Measurements from ENCODE around the gene SLC16A14. TPM values are rescaled to one million over a fixed set of nuclear protein-coding genes. Genes with fewer than 3 reads are reported as not detected.
"Not testable (repeated sequence)": the region's sequence is repeated elsewhere in the genome, so short reads cannot be mapped to it uniquely, and the experiment has no call there.

Gene SLC16A14, protein sequence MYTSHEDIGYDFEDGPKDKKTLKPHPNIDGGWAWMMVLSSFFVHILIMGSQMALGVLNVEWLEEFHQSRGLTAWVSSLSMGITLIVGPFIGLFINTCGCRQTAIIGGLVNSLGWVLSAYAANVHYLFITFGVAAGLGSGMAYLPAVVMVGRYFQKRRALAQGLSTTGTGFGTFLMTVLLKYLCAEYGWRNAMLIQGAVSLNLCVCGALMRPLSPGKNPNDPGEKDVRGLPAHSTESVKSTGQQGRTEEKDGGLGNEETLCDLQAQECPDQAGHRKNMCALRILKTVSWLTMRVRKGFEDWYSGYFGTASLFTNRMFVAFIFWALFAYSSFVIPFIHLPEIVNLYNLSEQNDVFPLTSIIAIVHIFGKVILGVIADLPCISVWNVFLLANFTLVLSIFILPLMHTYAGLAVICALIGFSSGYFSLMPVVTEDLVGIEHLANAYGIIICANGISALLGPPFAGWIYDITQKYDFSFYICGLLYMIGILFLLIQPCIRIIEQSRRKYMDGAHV
- 2.0 TPM for polyA plus RNA-seq (ENCODE audit: insufficient read length)

DNA sequence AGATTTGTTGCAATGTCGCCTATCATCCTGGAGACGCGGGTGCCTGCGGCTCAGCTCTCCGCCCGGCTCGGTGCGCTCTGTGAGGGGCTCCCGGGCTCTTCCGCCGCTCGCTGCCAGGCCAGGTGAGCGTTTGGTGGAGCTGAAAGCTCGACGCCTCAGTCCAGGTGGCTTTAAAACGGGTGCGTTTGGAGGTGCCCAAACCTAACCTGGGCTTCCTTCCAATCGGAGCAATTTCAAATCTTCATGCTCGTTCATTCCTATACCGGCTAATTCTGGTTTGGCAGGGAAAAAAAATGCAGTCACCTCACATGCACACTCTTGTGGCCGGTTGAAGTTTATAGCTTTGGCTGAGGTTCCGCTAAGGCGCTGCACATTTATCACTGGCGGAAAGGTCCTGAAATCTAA, at the start of gene SLC16A14:
SLC16A14 (minus strand) TSS at position 274 of the 405 bp plus-strand sequence. CDS start 9,572 bp downstream, outside the sequence.
- DNase-seq (ENCODE audit: low read depth): peak; percentile 49

DNA sequence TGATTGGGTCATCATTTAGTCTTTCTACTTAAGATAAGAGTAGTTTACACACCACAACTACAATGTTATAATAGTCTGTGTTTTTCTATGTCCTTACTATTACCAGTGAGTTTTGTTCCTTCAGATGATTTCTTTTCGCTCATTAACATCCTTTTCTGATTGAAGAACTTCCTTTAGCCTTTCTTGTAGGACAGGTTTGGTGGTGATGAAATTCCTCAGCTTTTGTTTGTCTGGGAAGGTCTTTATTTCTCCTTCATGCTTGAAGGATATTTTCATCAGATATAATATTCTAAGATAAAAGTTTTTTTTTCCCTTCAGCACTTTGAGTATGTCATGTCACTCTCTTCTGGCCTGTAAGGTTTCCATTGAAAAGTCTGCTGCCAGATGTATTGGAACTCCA, 38.0 kb upstream of the SLC16A14 start:
- no peak for DNase-seq (ENCODE audit: low read depth)

DNA sequence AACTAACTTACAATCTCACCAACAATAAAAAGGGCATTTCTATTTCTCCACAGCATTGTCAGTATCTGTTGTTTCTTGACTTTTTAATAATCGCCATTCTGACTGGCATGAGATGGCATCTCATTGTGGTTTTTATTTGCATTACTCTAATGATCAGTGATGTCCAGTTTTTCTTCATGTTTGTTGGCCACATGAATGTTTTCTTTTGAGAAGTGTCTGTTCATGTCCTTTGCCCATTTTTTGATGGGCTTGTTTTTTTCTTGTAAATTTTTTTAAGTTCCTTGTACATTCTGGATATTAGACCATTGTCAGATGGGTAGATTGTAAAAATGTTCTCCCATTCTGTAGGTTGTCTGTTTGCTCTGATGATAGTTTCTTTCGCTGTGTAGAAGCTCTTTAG, 33.2 kb upstream of the SLC16A14 start:
- DNase-seq (ENCODE audit: low read depth): not testable (repeated sequence)

DNA sequence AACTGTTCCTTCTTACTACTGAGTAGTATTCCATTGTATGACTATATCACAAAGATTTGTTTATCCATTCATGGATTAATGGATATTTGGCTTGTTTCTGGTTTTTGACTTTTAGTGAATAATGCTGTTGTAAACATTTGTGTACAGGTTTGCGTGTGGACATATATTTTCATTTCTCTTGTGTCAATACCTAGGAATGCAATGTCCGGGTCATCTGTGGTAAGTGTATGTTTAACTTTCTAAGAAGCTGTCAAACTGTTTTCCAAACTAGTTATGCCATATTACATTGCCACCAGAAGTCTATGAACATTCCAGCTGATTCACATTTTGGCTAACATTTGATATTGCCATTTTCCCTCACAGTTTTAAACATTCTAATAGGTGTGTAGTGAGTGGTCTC, 29.1 kb upstream of the SLC16A14 start:
- no peak for DNase-seq (ENCODE audit: low read depth)

DNA sequence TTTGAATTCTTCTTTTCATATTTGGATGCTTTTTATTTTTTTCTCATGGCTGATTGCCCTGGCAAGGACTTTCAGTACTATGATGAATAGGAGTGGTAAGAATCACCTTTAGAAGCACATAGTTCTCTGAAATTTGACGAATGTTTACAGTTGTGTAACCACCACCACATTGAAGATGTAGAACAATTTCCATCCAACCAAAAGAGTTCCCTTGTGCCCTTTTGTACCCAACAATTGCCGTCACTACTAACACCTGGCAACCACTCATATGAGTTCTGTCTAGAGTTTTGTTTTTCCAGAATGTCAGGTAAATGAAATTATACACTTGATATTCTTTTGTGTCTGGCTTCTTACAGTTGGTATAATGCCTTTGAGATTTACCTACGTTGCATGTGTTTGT, 28.7 kb upstream of the SLC16A14 start:
- no peak for DNase-seq (ENCODE audit: low read depth)

DNA sequence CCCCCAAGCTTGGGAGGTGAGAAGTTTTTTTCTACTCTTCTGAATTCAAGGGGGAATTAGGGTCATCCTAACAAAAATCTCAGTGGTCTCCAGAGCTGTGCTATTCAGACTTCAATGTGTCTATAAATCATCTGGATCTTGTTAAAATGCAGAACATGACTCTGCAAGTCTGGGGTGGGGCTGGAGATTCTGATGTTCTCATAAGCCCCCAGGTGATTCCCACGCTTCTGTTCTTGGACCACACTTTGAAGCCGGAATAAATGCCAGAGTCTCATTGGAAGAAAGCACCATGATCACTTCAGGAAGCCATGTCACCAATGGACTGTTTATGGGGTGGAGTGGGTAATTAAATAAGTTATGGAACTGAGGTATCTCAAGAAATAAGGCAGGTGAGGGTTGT, 22.2 kb upstream of the SLC16A14 start:
- no peak for DNase-seq (ENCODE audit: low read depth)

DNA sequence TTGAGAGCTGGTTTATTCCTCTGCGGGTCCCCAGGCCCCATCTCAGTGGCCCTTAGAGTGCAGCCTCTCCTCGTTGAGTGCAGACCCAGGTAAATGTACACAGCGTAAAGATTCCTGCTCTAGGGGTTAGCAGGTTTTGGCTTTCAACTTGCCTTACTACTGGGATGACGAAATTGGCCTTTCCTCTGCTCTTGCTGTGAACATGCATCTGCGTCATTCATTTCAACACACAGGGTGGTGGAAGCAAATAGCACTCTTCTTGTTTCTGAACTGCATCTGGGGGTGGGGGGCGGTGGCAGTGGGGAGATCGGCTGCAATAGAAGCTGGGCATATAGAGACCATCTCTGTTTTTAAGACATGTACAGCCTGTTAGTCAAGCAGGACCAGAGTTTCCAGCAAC, 16.5 kb upstream of the SLC16A14 start:
- DNase-seq (ENCODE audit: low read depth): no peak

DNA sequence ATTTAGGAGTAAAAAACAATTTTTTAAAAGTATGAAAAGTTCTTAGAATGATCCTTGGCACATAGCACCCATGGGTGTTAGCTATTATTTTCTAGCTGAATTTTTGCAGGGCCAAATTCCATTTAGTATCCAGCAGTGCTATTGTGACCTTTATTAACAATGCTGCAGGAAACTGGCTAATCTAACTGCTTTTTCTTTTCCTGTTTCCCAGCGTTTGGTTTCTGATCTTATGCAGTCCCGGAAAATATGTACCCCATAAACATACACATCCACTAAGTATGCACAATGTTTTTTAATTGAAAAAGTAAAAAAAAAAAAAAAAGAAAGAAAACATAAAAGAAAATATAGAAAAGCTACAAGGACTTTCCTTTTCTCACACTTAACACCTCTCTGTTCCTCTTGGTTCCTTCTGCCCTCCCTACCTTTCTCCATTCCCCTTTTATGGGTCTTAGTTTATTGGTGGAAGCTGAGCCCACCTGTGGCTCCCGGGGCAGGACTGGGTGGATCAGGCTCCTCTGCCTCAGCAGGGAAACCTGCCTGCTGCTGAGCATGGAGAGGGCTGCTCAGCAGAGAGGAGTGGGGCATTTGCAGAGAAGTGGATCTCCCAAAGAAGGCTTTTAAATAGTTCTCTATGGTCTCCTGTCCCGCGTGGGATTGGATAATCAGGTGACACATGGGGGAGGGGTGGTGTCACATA, 9.3 kb upstream of the SLC16A14 start:
- no peak for DNase-seq (ENCODE audit: low read depth)

DNA sequence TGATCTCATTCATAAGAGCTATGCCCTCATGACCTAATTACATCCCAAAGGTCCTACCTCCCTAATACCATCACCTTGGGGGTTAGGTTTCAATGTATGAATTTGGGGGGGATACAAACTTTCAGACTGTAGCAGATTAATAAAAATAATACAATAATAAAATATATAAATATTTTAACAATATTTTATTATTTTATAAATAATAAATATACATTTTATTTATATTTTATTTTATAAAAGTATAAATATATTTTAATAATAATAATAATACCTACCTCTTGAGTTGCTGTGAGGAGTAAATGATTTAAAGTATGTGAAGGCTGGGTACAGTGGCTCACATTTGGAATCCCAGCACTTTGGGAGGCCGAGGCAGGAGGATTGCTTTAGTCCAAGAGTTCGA, 8.1 kb upstream of the SLC16A14 start:
- DNase-seq (ENCODE audit: low read depth): no peak

DNA sequence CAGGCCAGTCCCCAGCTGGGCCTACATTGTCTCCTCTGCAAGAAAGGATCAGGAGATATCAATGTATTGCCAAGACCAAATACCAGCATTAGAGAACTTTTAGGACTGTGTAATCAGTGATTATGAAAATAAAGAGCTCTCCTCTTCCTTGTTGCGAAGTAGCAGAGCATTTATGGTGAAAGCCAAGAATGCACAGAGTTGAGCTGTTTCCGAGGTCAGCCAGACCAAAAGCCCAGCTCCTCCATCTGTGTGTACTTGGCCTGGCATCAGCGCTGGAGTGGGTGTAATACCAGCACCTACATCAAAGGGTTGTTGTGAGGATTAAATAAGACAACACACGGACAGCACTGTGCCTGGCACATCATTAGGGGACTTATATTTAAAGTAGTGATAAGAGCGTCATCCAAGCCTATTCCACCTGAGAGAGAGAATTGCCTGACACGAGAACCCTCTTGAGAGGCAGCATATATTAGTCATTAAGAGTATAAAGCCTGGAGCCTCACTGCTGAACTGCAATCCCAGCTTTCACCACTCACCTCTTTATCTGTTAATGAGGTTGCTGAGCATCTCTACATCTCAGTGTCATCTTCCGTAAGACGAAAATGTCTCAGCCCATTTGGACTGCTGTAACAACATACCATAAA, 7.4 kb upstream of the SLC16A14 start:
- no peak for DNase-seq (ENCODE audit: low read depth)

DNA sequence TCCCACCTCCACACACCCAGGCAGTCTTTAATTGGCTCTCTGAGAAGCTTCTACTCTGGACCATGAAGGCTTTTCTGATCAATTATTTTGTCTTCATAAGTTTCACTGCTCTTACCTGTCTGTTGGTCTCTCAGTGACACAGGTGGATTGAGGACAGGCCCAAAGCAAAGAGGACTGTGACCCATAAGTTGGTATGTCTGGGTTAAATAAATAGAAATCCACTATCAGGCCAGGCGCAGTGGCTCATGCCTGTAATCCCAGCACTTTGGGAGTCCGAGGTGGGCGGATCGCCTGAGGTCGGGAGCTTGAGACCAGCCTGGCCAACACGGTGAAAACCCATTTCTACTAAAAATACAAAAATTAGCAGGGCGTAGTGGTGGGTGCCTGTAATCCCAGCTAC, 2.7 kb upstream of the SLC16A14 start:
- DNase-seq (ENCODE audit: low read depth): no peak

DNA sequence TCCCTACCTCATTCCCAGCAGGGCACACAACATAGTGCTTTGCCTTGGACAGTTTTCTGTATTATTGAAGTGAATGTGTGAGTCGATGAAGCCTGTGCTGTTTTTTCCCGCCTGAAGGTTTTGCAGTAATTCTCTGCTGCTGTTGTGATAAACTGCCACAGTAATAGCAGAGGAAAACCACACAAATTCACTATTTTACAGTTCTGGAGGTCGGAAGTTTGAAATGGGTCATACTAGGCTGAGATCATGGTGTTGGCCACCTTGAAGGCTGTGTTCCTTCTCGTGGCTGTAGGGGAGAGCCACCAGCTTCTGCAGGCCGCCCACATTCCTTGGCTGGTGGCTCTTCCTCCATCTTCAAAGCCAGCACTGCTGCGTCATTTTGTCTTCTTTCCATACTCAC, 678 bp upstream of the SLC16A14 start:
- no peak for DNase-seq (ENCODE audit: low read depth)

DNA sequence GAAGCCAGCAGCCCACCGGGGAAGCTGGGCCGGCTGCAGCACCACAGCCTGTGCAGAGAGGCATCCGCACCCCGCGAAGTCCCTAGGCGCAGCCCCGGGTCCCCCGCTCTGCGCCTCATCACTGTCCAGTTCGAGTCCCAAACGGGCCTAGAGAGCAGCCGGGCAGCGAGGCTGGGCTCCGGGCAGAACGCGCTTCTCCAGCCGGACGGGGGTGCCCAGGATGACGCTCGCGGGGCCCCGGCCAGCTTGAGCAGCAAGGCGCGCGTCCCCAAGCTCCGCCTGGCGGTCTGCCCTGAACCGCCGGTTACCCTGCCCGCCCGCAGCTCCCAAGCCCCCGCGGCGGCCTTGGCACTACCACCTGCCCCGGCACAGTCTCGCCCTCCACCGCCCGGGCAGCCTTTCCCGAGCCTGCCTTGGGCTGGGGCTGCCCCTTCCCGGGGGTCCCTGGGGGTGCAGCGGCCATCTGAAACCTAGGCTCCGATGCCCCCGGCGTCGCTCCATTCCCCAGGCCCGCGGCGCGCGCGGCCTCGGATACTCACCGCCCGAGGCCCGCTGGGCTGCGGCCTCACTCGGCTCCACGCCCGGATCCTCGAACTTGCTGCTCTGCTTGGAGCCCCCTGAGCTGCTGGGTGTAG, 591 bp downstream of the SLC16A14 start:
- DNase-seq (ENCODE audit: low read depth): no peak

DNA sequence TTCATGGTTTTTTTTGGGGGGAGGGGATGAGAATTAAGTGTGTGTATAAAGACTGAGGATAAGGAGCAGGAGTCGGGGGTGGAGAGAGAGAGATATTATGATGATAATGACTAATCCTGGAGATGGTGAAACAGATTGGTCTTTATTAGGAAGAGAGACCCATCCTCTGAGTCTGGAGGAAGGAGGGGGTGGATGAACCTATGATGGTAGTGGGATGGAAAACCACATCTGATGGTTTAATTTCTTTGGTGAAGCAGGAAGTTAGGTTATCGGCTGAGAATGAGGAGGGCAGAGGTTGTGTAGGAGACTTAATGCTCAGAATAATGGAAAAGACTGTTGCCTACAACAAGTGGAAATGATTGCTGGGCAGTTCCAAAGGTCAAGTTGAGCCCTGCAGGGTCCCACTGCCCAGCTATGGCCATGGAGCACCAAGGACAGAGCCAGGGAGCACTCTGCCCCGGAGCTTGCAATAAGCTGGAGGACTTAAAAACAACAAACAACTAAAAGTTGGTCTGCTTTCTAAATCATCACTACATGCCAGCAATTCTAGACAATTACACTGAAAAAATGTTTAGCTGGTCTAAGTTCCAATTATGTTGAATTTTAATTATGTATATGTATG, 7.9 kb downstream of the SLC16A14 start:
- DNase-seq (ENCODE audit: low read depth): no peak

DNA sequence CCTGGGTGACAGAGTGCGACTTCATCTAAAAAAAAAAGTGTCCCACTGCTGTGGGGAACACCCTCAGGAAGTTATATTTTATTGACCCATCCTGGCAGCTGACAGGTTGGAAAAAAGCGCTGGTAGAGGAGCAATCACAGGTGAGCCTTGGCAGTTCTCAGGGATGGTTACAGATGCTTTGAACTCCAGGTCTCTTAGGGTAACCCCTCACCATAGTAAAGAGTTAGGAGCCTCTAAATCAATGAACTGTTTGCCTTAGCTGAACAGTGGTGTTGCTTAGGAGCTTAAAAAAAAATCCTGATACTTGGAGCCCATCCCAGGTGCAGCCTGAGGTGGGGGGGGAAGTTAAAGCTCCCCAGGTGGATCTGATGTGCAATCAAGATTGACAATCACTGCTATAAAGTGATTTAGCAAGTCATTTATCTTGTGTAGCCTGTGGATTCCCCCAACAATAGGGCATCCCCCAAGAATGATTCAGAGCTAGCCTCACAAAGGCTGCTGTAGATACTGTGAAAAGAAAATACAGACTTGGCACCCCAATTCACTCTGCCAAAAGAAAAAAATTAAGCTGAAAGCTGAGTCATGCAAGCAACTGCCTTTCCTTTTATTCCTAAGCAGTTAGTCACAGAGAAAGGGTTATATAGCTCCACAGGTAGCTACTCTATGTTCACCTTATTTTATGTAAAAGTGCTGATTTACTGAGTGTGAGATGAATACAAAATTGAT, 14.8 kb downstream of the SLC16A14 start:
- no peak for DNase-seq (ENCODE audit: low read depth)

DNA sequence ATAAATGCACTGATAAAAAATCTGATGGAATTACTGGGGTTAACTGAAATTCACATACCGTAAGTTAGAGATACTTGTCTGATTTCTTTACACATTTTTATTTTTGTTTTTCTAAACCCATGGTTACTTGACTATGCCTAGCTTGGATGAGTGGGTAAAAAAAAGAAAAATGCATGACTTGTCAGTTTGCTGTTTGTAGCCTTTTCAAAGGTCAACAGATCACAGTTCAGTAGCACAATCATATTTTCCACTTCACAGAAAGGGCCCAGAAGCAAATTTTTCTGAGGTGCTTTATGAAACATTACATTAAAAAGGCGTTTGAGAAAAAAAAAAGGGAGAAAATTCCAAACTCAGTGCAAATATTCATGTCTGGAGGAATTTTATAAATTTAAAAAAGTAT, 16.4 kb downstream of the SLC16A14 start:
- DNase-seq (ENCODE audit: low read depth): no peak

DNA sequence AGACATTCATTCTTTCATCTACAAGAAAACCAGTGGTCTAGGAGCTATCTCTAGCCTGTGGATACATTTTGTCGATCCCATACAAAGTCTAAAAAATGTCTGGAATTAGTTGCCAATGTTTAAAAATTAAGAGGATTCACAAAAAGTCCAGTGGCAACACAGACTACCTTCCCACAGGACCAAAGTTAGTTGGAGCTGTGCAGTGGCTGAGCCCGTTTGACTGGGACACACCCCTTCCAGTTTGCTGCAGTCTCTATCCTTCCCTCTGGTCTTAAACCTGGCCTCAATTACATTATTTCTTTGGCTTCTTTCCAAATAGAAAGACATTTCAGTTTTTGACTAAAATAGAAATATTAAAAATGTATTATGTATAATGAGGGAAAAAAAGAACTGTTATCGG, 18.6 kb downstream of the SLC16A14 start:
- no peak for DNase-seq (ENCODE audit: low read depth)

DNA sequence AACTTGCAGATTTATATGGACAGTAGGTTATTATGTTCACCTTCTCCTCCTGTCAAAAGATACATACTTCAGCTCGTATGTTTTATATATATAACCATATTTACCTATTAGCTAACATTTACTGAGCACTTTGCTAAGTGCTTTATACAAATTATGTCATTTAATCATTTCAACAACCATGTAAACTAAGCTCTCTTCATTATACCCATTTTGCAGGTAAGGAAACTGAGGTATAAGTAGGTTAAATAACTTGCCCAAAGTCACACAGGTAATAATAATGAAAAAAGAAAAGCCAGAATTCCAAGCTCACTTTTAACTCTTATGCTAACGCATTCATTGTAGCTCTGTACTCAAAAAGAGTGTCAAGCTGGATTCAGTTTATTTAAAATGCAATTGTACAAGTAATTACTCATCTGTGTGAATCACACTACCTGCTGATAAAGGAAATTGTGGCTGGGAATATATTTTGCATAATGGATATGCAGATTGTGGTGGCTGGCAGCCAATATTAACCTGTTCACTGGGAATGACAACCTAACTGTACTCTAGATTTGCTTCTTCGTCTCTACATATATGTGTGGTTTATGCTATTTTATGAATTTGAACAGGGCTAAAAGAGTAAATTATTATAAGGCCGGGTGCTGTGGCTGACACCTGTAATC, 20.6 kb downstream of the SLC16A14 start:
- DNase-seq (ENCODE audit: low read depth): no peak

DNA sequence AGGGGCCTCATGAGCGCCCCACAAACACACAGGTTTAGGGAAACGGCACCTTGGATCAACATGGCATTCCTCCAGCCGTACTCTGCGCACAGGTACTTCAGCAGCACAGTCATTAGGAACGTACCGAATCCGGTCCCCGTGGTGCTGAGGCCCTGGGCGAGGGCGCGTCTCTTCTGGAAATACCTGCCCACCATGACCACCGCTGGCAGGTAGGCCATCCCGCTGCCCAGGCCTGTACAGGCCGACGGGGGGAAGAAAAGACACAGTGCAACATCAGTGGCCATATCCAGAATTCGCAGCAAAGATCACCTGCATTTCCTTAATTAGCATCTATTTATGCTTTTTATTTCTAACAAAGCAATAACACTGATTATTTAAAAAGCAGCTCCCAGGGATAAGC, 22.2 kb downstream of the SLC16A14 start:
- no peak for DNase-seq (ENCODE audit: low read depth)

DNA sequence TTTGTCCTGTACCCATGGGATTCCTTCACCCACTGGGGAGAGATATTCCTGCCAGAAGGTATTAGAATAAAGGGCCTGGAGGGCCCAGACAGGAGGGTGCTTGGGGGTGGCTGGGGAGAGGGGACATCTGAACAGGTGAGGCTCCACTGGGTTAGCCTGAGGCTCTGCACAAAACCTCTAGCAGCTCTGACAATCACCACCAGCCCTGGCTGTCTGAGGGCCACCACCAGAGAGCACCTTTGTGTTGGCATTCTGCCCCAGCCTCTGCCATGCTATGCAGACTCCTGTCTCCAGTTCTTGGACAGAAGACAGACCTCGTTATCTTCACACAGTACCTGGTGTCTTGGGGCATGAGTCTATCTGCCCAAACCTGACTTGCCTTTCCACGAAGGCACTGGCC, 25.3 kb downstream of the SLC16A14 start:
- DNase-seq (ENCODE audit: low read depth): no peak
